ENCODE results near the gene VPS9D1.

VPS9D1 gene

GRCh38 chr16:89721546-89722391 lies 1.1 kb upstream of the VPS9D1 start:
- no peak for TF ChIP-seq CTCF (IDR thresholded peaks at IDR 0.05; ENCODE audit: control insufficient read depth, insufficient read depth, low read depth, low read length, missing control alignments)
- peak overlapping the region; percentile 71 for H3K4me3 ChIP-seq (ENCODE audit: control insufficient read depth, low read depth, low read length)
- DNase-seq (ENCODE audit: low read depth), result no peak

- no peak for DNase-seq (ENCODE audit: low read depth)
- TF ChIP-seq CTCF (IDR thresholded peaks at IDR 0.05; ENCODE audit: control insufficient read depth, insufficient read depth, low read depth, low read length, missing control alignments), result no peak
- H3K4me3 ChIP-seq (ENCODE audit: control insufficient read depth, low read depth, low read length), result peak overlapping the region; percentile 71
Observed at GRCh38 chr16:89720551-89720812, 216 bp downstream of the VPS9D1 start.

- TF ChIP-seq CTCF (IDR thresholded peaks at IDR 0.05; ENCODE audit: control insufficient read depth, insufficient read depth, low read depth, low read length, missing control alignments), result no peak
- no peak overlapping the region for H3K4me3 ChIP-seq (ENCODE audit: control insufficient read depth, low read depth, low read length)
Observed at GRCh38 chr16:89717688-89718505, 2.8 kb downstream of the VPS9D1 start.

GRCh38 chr16:89716916-89717687 lies 3.6 kb downstream of the VPS9D1 start:
- no peak for TF ChIP-seq CTCF (IDR thresholded peaks at IDR 0.05; ENCODE audit: control insufficient read depth, insufficient read depth, low read depth, low read length, missing control alignments)
- DNase-seq (ENCODE audit: low read depth), result no peak
- H3K4me3 ChIP-seq (ENCODE audit: control insufficient read depth, low read depth, low read length), result no peak overlapping the region

More at GRCh38 chr16:89717688-89718505, 2.8 kb downstream of the VPS9D1 start:
- DNase-seq (ENCODE audit: low read depth), result no peak

GRCh38 chr16:89716493-89716892 lies 4.2 kb downstream of the VPS9D1 start:
- no peak for DNase-seq (ENCODE audit: low read depth)
- TF ChIP-seq CTCF (IDR thresholded peaks at IDR 0.05; ENCODE audit: control insufficient read depth, insufficient read depth, low read depth, low read length, missing control alignments), result no peak
- H3K4me3 ChIP-seq (ENCODE audit: control insufficient read depth, low read depth, low read length), result no peak overlapping the region

GRCh38 chr16:89712274-89712781 lies 8.4 kb downstream of the VPS9D1 start:
- no peak for TF ChIP-seq CTCF (IDR thresholded peaks at IDR 0.05; ENCODE audit: control insufficient read depth, insufficient read depth, low read depth, low read length, missing control alignments)
- DNase-seq (ENCODE audit: low read depth), result no peak
- peak overlapping the region; percentile 42 for H3K4me3 ChIP-seq (ENCODE audit: control insufficient read depth, low read depth, low read length)

All from AG09309 (cell line).